HG02588 (cell line): ENCODE data around the gene TIMM17A.
"Not testable (repeated sequence)": the region's sequence is repeated elsewhere in the genome, so short reads cannot be mapped to it uniquely, and the experiment has no call there.

Experiments
- ATAC-seq: cut with Tn5 transposase; IDR thresholded peaks from one replicate; pipeline ENCODE4 v1.9.1; 2021; ENCODE audit warnings: mild to moderate bottlenecking, moderate library complexity; ENCODE audit not compliant: unreplicated experiment

TIMM17A gene

GRCh38 chr1:201939574-201939973 lies 15.7 kb upstream of the TIMM17A start:
- no peak for ATAC-seq

- ATAC-seq, result not testable (repeated sequence)
These were observed 15.0 kb upstream of the TIMM17A start for GRCh38 chr1:201940316-201940715.

- no peak for ATAC-seq
These were observed 13.7 kb upstream of the TIMM17A start for GRCh38 chr1:201941420-201942128.

- ATAC-seq, result no peak
These were observed 13.2 kb upstream of the TIMM17A start for GRCh38 chr1:201942129-201942495.

- ATAC-seq, result no peak
These were observed 11.3 kb upstream of the TIMM17A start for GRCh38 chr1:201944002-201944401.

GRCh38 chr1:201944639-201945038 lies 10.7 kb upstream of the TIMM17A start:
- no peak for ATAC-seq

GRCh38 chr1:201945157-201945556 lies 10.1 kb upstream of the TIMM17A start:
- no peak for ATAC-seq

GRCh38 chr1:201945863-201946223 lies 9.5 kb upstream of the TIMM17A start:
- no peak for ATAC-seq

- ATAC-seq, result no peak
These were observed 8.9 kb upstream of the TIMM17A start, which contains the start of gene LMOD1 for GRCh38 chr1:201946224-201946908. Gene LMOD1 (minus strand): TSS chr1:201946548. CDS start chr1:201946340, 208 bp downstream.

- no peak for ATAC-seq
These were observed 7.7 kb upstream of the TIMM17A start for GRCh38 chr1:201947697-201948008.

- ATAC-seq, result no peak
These were observed 5.8 kb upstream of the TIMM17A start for GRCh38 chr1:201949491-201949890.

GRCh38 chr1:201954263-201955008 lies 867 bp upstream of the TIMM17A start:
- no peak for ATAC-seq

GRCh38 chr1:201955729-201956143 lies 433 bp downstream of the TIMM17A start:
- peak; percentile 32 for ATAC-seq

- no peak for ATAC-seq
These were observed 3.0 kb downstream of the TIMM17A start for GRCh38 chr1:201958348-201958747.

- not testable (repeated sequence) for ATAC-seq
These were observed 7.1 kb downstream of the TIMM17A start for GRCh38 chr1:201962382-201962781.

GRCh38 chr1:201964261-201964660 lies 9.0 kb downstream of the TIMM17A start:
- no peak for ATAC-seq

GRCh38 chr1:201966171-201966570 lies 10.9 kb downstream of the TIMM17A start:
- no peak for ATAC-seq

- ATAC-seq, result no peak
These were observed 13.1 kb downstream of the TIMM17A start for GRCh38 chr1:201968202-201968925.

GRCh38 chr1:201970334-201971159 lies 15.2 kb downstream of the TIMM17A start:
- ATAC-seq, result no peak

GRCh38 chr1:201982082-201982622 lies 26.8 kb downstream of the TIMM17A start:
- ATAC-seq, result no peak
